ENCODE measurements around the gene LCE1E. TPM values are rescaled to one million over a fixed set of nuclear protein-coding genes. Genes with fewer than 3 reads are reported as not detected.

The LCE1E gene
- total RNA-seq (2014; rRNA removed; shearing (Covaris generic)) (not detected in 2 replicates), total RNA-seq (2022) (not detected in 2 replicates), Bru-seq, nascent RNA (not detected), BruChase-seq, experiment 1, labeled RNA remaining after a 6-hour chase (not detected), BruChase-seq, experiment 2, labeled RNA remaining after a 2-hour chase (not detected)
- long read RNA-seq = 0 reads

GRCh38 chr1:152786077-152786476 is at the start of gene LCE1E:
Gene LCE1E, plus strand, starts transcription at chr1:152786257. Its CDS starts 1,043 bp downstream, at chr1:152787300.
- BruUV-seq (replicated peaks) = no TSS peak
- no peak within 1 kb of the TSS for H2AFZ ChIP-seq (ENCODE audit: low read length)
- no peak for TF ChIP-seq CTCF (conservative IDR thresholded peaks at IDR 0.05; ENCODE audit: low read length)
- no peak for TF ChIP-seq EZH2phosphoT487 (IDR thresholded peaks at IDR 0.05; ENCODE audit: borderline replicate concordance, low read depth, low read length)
- CTCF ChIA-PET (ENCODE audit: unreplicated experiment) = no interaction called here
- DNase-seq (ENCODE audit: low spot score) = no peak
- no peaks in the 10 kb centered on the region; the same call in 1 of the 2 replicates for H3K9me2 ChIP-seq (ENCODE audit: insufficient read depth, low read length)
- no peak within 1 kb of the TSS for H3K27ac ChIP-seq (ENCODE audit: low read depth, low read length, poor library complexity, severe bottlenecking)
- no peaks in the 10 kb centered on the region for H4K20me1 ChIP-seq (ENCODE audit: insufficient read depth, low read length)
- H3K36me3 ChIP-seq (ENCODE audit: insufficient read depth, low read length) = no peaks in the 10 kb centered on the region
- no peak within 1 kb of the TSS for H3K4me3 ChIP-seq (ENCODE audit: low read depth, low read length, poor library complexity, severe bottlenecking)
- H3K4me2 ChIP-seq (ENCODE audit: low read length) = no peak within 1 kb of the TSS
- intact Hi-C loops (cut with micrococcal nuclease; ENCODE audit: unreplicated experiment) = no loop called here
- no peaks in the 10 kb centered on the region for H3K4me1 ChIP-seq (ENCODE audit: insufficient read depth, low read length, poor library complexity, severe bottlenecking)
- H3K79me2 ChIP-seq (ENCODE audit: insufficient read depth, low read depth, low read length) = no peaks in the 10 kb centered on the region
- no peaks in the 10 kb centered on the region for H3K9me3 ChIP-seq (ENCODE audit: low read length)
- POLR2A ChIA-PET = interaction anchor here (0.9 kb wide), 1 partner anchor 16 kb away, joined by 3 read pairs; no protein-coding TSS in a partner anchor

GRCh38 chr1:152737997-152738396 is 48.1 kb upstream of the LCE1E start:
- POLR2A ChIA-PET = no interaction called here
- no peaks in the 10 kb centered on the region for H3K79me2 ChIP-seq (ENCODE audit: insufficient read depth, low read depth, low read length)
- no peak overlapping the region for H3K4me2 ChIP-seq (ENCODE audit: low read length)
- no peak overlapping the region for H3K4me3 ChIP-seq (ENCODE audit: low read depth, low read length, poor library complexity, severe bottlenecking)
- intact Hi-C loops (cut with micrococcal nuclease; ENCODE audit: unreplicated experiment) = no loop called here
- DNase-seq (ENCODE audit: low spot score) = no peak
- CTCF ChIA-PET (ENCODE audit: unreplicated experiment) = no interaction called here
- BruUV-seq (replicated peaks) = no TSS peak
- no peaks in the 10 kb centered on the region for H3K4me1 ChIP-seq (ENCODE audit: insufficient read depth, low read length, poor library complexity, severe bottlenecking)
- H2AFZ ChIP-seq (ENCODE audit: low read length) = no peak overlapping the region
- TF ChIP-seq CTCF (conservative IDR thresholded peaks at IDR 0.05; ENCODE audit: low read length) (no peak), EZH2phosphoT487 (IDR thresholded peaks at IDR 0.05; ENCODE audit: borderline replicate concordance, low read depth, low read length) (no peak)
- no peak overlapping the region for H3K27ac ChIP-seq (ENCODE audit: low read depth, low read length, poor library complexity, severe bottlenecking)
- no peaks in the 10 kb centered on the region for H3K36me3 ChIP-seq (ENCODE audit: insufficient read depth, low read length)
- H3K9me2 ChIP-seq (ENCODE audit: insufficient read depth, low read length) = no peaks in the 10 kb centered on the region
- no peaks in the 10 kb centered on the region for H4K20me1 ChIP-seq (ENCODE audit: insufficient read depth, low read length)
- H3K9me3 ChIP-seq (ENCODE audit: low read length) = no peaks in the 10 kb centered on the region

GRCh38 chr1:152739841-152740240 is 46.2 kb upstream of the LCE1E start:
- TF ChIP-seq CTCF (conservative IDR thresholded peaks at IDR 0.05; ENCODE audit: low read length) = no peak
- no peak for TF ChIP-seq EZH2phosphoT487 (IDR thresholded peaks at IDR 0.05; ENCODE audit: borderline replicate concordance, low read depth, low read length)
- Histone ChIP-seq H3K4me2 (ENCODE audit: low read length) (no peak overlapping the region), H3K36me3 (ENCODE audit: insufficient read depth, low read length) (no peaks in the 10 kb centered on the region), H3K4me1 (ENCODE audit: insufficient read depth, low read length, poor library complexity, severe bottlenecking) (no peaks in the 10 kb centered on the region), H2AFZ (ENCODE audit: low read length) (no peak overlapping the region), H3K9me3 (ENCODE audit: low read length) (no peaks in the 10 kb centered on the region), H3K79me2 (ENCODE audit: insufficient read depth, low read depth, low read length) (no peaks in the 10 kb centered on the region), H3K4me3 (ENCODE audit: low read depth, low read length, poor library complexity, severe bottlenecking) (no peak overlapping the region), H3K27ac (ENCODE audit: low read depth, low read length, poor library complexity, severe bottlenecking) (no peak overlapping the region), H3K9me2 (ENCODE audit: insufficient read depth, low read length) (no peaks in the 10 kb centered on the region), H4K20me1 (ENCODE audit: insufficient read depth, low read length) (no peaks in the 10 kb centered on the region)
- intact Hi-C loops (cut with micrococcal nuclease; ENCODE audit: unreplicated experiment) = no loop called here
- no peak for DNase-seq (ENCODE audit: low spot score)
- BruUV-seq (replicated peaks) = no TSS peak
- POLR2A ChIA-PET = no interaction called here
- CTCF ChIA-PET (ENCODE audit: unreplicated experiment) = no interaction called here
